Activated CD4-positive, CD25-positive, alpha-beta regulatory T cell treated with anti-CD3 and anti-CD28 coated beads, Interleukin-2, amount 50 U/mL, for 72 hours (primary cell): ENCODE data around the gene LEFTY2.
A peak's percentile ranks its signal among the peaks of the same experiment; 100 is the strongest.

Experiments used
- DNase-seq: peaks from one replicate; pipeline ENCODE4 v3.0.0; 2021

Gene LEFTY2

GRCh38 chr1:225928186-225929175 lies 12.5 kb downstream of the LEFTY2 start:
- no peak for DNase-seq

DNA sequence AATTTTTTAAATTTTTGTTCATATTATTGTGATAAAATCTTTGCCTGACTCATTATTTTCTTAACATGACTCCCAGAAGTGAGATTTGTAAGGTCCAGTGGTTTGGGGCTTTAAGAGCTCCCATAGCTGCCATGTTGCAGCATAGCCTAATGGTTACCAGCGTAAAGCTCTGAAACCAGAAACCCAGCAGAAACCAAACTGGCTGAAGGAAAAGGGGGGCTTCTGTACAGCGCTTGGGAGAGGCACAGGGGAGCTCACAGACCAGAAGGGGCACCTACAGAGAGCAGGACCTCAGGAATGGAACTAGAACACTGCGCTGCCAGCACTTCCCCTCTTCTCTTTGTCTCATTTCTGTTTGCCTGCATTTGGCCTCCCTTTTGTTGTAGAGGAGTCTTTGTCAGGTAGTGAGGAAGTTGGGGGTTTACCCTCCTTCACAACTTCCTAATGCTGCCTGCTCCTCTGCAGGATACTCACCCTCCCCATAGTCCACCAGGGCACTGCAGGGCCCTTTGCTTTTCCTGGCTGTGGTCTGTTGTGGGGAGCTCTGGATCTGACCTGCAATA lies 14.4 kb downstream of the LEFTY2 start:
- no peak for DNase-seq

DNA sequence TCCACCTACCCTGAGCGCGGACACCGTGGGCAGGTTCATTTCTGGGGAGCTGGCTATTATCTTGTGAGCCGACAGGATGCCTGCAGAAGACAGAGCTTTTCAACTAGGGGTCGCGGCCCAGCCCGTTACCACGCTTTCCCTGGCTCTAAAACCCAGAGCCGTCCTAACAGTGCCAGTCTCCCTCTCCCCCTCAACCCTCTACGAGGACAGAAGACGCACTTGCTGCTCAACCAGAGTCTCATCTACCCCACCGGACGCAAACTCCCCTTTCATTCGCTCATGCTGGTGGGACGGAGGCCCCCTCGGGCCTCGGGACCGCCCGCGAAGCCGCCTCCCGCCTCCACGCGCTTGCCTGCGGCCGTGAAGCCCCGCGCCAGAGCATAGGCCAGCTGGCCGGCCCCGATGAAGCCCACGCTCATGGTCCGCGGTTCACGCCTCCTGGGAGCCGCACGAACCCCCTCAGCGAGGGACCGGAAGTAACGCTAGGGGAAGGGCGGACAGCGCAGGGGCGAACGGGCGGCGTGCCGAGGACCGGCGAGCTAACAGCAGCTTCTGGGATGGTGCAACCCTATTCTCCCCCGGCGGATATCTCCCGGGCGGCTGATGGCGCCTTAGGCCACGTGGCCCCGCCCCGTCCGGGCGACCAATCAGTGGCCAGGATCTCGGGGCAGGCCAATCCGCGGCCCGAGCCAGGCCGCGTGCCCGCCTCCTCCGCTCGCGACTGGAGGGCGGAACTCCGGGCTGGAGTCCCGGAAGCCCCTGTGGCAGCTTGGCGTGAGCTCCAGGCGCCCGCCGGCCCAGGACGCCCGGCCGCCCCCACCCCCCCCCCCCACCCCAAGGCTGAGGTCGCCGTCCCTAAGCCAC lies 17.1 kb downstream of the LEFTY2 start, which contains the start of gene PYCR2:
TSS of gene PYCR2 (minus strand) at position 559 of the 864 bp plus-strand sequence. CDS start at position 419, 140 bp downstream.
- peak; percentile 96 for DNase-seq

DNA sequence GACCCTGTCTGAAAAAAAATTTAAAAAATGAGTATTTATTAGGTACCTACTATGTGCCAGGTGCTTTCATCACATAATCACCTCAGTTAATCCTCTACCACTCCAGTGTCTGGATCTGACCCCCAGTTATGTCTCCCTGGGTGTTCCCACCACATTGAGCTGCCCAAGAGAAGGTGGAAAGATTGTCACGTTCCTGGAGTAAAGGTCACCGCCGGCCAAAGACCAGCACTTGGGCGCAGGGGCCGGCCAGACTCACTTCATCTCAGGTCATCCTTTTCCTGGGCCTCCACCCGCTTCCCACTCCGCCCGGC lies 17.7 kb downstream of the LEFTY2 start:
- DNase-seq, result no peak

DNA sequence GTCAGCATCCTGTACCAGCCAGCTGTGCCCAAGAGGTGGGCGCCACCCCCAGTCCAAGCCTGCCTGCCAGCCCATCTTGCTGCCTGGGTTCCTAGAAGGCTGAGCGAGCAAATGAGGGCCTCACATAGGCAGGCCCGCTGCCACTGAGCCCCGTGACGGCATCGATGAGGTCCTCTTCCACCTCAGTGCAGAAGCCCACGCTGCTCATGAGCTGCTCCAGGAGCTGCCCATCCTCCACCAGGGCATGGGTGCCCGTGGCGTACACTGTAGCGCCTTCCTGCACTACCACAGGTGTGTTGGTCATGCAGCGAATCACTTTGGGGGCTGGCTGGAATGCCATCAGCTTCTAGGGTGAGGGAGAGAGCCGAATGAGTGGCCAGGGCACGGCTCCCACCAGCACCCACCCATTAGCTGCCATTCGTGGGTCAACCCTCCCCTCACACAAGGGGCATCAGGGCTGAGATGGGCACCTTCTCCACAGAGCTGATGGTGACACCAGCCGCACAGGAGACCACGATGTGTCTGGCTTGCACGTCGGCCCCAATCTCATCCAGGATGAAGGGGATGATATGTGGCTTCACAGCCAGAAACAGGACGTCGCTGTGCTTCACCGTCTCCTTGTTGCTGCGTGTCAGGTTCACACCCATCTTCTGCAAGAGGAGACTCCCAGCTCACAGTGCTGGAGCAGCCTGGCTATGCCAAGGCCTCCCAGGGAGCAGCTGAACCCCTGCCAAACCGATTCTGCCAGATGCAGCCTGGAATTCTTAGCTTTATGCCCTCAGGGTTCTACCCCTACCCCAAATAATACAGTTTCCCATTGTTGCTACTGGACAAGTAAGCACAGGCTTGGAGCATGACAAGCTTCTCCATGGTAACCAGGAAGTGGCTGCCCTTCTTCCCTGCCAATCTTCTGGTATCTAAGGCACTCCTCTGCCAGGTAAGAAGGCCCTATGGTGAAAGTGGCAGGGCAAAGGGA lies 19.0 kb downstream of the LEFTY2 start:
- DNase-seq, result no peak

DNA sequence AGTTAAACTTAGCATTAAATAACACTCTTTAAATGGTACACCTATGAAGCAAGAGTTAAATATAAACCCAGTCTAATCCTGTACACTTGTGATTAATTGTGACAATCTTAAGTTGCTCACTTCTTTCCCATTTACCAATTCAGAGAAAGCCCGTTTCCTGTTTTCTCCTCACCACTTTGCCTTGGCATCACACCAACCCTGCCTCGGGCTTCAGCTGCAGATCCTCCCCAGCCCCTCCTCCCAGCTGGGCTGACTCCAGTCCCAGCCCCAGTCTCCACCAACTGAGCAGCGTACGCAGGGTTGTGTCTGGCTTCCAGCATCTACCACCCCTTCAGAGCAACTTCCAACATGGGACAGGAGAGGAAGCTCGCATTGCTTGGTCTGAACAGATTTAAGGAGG lies 21.1 kb downstream of the LEFTY2 start:
- no peak for DNase-seq

GRCh38 chr1:225918280-225918679 lies 22.7 kb downstream of the LEFTY2 start:
- DNase-seq, result no peak

- no peak for DNase-seq
Measured at GRCh38 chr1:225917536-225917935, 23.5 kb downstream of the LEFTY2 start.

DNA sequence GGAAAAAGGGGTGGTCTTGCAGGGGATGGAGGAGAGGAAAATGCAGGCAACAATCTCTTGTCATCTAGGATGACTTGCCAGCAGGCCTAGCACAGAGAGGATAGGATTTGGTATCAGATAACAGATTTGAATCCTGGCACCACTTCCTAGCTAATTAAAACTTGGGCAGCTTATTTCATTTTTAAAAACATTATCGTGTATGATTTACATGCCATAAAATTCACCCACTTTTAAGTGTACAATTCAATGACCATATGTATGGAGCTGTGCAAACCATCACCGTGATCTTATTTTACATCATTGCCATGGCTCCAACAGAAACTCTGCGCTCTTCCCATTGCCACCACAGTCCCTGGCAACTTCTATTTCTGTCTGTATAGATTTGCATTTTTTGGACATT lies 23.9 kb downstream of the LEFTY2 start:
- DNase-seq, result no peak

GRCh38 chr1:225915538-225915991 lies 25.5 kb downstream of the LEFTY2 start:
- DNase-seq, result no peak

DNA sequence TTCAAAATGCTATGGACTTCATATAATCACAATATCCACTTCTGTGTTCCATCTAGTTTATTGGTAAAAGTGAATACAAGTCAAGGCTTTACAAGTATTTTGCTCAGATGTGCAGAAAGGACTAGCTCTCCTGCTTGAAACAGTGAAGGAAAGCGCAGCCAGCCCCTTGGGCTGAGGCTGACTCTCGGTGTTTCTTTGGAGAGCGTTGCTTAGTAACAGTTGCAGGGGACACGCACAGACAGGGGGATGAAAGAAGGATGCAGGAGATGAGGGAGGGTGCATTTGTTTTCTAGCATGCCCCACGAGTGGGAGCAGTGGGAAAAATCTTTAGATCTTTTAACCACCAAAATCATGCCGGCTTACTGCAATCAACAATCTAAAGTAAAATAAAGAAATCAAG lies 26.1 kb downstream of the LEFTY2 start:
- DNase-seq, result no peak

DNA sequence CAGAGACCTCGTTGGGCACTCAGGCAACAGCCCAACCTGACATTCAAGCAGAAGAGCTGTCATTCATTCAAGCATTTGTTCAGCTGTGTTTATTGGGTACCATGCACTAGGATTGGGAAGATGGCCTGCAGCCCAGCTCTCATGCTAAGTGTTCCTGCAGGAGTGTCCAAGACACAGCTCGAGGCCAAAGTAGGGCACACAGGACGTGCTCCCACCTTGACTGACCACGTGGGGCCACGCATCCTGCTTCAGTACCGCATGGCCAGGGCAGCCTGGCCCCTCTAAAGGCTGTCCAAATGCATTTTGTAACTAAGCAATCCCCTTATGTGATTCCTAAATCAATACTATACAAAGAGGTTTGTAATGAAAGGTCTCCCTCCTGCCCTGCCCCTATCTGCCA lies 26.6 kb downstream of the LEFTY2 start:
- no peak for DNase-seq

DNA sequence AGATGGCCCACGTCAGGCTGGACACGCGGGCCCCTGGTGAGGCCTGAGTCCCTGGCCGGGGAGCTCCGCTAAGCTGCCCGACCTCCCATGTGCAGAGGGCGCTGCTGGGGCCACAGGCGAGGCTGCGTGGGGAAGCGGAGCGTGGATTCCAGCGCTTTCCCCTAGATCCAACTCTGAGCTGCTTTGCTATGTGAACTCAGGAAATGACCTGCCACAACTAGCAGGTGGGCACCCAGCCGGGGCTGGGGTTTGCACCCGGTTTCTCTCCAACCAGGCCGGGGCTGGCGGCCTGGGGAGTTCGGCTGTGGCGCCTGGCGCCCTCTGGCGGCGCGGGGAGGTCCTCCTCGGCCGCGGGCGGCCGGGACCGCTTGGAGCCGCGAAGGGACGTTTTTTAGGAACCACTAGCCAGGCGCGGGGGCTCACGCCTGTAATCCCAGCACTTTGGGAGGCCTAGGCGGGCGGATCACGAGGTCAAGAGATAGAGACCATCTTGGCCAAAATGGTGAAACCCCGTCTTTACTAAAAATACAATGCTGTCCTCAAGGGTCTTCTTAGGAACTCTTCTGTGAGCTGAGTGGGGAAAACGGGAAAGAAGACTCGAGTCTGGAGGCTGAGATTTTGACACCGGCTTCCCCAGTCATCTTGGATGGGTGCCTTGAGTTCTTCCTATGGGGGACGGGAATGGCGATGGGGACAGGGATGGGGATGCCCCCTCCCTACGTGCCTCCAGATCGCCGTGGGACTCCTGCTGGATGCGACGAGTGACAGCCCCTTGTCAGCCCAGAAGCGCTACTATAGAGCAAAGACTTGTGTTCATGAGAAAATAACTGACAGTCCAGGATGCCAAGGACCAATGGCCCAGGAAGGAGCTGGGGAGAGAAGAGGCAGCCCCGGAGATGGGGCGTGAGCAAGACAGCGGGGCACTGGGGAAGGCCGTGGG lies 29.6 kb downstream of the LEFTY2 start:
- peak; percentile 84 for DNase-seq

DNA sequence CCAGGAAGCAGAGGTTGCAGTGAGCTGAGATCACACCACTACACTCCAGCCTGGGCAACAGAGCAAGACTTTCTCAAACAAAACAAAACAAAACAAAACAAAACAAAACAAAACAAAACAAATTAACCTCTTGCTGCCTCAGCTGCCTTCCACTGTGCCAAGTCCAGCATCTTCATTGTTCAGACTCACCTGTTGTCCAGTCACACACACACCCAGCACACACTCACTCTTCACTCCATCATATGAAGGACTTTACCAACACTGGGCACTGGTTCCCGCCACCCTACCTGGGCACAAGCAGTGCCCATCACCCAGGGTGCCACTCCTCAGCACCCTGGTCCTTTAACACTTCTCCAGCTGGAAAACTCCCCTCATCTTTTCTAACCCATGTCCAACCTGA lies 31.5 kb downstream of the LEFTY2 start:
- DNase-seq, result no peak

DNA sequence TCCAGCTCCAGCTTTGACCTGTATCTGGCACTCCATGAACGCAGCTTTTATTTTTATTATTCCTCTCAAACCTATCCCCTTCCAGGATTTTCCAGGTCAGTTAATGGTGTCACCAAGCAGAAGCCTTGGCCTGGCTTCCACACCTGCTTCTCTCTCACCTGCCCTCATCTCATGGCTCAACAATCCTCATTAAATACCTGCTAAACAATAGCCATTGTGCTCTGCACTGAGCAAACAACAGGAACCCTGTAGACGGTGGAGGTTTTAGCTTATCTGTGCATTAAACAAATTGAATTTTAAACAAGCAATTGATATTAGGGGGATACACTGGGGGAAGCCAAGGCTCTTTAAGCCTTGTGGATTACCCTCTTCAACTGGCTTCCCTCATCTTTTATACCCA lies 32.2 kb downstream of the LEFTY2 start:
- DNase-seq, result no peak

DNA sequence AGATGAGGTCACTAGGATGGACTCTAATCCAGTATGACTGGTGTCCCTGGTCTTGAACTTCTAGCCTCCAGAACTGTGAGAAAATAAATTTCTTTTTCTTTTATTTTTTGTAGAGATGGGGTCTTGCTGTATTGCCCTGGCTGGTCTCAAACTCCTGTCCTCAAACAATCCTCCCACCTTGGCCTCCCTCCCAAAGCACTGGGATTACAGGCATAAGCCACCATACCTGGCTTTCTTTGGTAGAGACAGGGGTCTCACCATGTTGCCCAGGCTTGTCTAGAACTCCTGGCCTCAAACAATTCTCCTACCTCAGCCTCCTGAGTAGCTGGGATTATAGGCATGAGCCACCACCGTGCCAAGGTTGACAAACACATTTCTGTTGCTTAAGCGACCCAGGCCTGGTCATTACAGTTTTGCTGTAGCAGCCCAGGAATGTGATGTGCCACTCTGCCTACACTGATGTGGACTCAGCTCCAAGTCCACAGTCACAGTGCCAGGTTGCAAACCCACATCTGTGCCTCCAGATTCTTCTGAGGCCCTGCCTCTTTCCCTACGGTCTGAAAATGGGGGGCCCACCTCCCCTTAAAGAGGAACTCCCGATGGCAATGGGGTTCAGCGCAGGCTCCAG lies 32.9 kb downstream of the LEFTY2 start:
- no peak for DNase-seq

DNA sequence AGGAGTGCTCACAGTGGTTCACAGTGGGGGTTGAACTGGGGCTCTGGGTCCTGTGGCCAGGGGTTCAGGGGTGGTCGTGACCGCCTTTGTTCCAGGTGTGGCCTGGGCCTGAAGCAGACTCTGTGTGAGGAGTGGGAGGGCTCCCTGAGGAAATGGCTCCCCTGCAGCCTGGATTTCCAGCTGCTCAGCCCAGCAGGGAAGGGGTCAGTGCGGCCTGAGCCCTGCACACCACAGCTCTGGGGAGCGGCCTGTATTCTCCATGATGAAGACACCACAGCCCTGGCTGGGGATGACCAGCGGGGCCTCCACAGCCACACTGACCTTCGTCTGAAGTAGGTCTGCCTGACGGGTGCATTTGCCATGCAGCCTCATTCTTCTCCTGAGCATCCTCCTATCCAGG lies 33.7 kb downstream of the LEFTY2 start:
- DNase-seq, result no peak

DNA sequence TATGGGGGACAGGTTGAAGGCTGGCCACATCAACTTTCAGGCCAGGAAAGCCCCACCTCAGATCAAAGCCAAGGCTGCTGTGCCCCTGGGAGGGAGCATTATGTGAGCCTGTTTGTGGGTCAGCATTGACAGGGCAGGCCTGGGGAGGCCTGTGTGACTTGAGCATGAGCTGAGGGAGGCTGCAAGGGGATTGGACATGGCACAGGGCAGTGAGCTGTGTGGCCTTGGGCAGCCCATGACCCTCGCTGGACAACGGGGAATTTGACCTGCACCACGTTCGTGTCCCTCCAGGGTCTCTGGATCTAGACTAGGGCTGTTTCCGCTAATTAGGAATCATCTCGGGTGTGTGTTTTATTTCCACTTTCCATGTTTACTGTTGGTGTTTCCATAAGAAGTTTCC lies 34.6 kb downstream of the LEFTY2 start:
- DNase-seq, result no peak

GRCh38 chr1:225903623-225904022 lies 37.4 kb downstream of the LEFTY2 start:
- no peak for DNase-seq
